NOMO-1 (cell line): ENCODE data around the gene ADAM19.
A peak's percentile ranks its signal among the peaks of the same experiment; 100 is the strongest.

Source experiments
- DNase-seq, 2 experiments: peaks; one replicate each; lab custom pipeline; 2025; ENCODE audit not compliant: unreplicated experiment in 2 of 2; lab: John Stamatoyannopoulos, UW

Gene ADAM19

GRCh38 chr5:157543825-157544622, 31.6 kb downstream of the ADAM19 start:
- DNase-seq: no peak

GRCh38 chr5:157542282-157543000, 33.1 kb downstream of the ADAM19 start:
- no peak for DNase-seq

GRCh38 chr5:157541447-157542118, 34.0 kb downstream of the ADAM19 start:
- DNase-seq: no peak

GRCh38 chr5:157540707-157541446, 34.7 kb downstream of the ADAM19 start:
- no peak for DNase-seq

GRCh38 chr5:157540124-157540523, 35.5 kb downstream of the ADAM19 start:
- DNase-seq: no peak

GRCh38 chr5:157539503-157540022, 36.0 kb downstream of the ADAM19 start:
- DNase-seq: no peak

- no peak for DNase-seq
These were observed 37.3 kb downstream of the ADAM19 start for GRCh38 chr5:157538311-157538710.

- no peak for DNase-seq
These were observed 40.3 kb downstream of the ADAM19 start for GRCh38 chr5:157535042-157535865.

DNA sequence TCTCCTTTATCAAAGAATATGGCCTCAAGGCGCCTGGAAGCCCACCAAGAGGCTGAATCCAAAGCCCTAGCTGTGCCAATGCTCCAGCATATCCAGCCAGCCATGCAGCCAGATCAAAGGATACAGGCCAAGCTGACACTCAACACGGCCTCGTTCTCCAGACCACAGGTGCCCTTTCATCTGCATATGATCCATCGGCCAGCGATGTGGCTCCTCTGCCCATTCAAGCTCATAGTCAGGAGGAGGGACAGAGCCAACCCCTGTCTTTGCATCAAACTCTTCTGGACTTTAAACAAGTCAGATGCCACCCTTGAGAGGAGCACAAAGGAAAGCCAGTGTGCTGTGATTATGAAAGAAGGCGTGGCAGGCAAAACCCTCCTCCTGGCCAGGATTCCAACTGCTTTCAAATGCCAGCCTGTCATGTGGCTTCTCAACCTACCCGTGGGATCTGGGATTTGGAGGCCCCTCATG, 42.5 kb downstream of the ADAM19 start:
- no peak for DNase-seq

DNA sequence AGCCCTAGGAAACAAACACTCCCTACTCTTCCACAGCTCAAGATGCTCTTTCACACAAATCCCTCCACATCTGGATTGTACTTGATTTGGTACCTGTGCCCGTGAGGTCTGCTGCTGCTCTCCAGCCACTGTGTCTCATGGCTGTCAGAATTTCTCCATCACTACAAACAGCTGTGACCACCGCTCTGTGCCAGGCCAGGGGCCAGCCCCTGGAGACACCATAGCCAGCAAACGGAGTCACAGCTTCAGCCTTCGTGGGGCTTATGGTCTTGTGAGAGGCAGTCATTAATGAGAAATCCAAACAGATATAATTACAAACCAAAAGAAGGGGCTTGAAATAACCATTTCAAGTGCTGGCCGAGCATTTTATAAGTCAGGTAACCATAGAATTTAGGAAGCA, 43.6 kb downstream of the ADAM19 start:
- DNase-seq: no peak

DNA sequence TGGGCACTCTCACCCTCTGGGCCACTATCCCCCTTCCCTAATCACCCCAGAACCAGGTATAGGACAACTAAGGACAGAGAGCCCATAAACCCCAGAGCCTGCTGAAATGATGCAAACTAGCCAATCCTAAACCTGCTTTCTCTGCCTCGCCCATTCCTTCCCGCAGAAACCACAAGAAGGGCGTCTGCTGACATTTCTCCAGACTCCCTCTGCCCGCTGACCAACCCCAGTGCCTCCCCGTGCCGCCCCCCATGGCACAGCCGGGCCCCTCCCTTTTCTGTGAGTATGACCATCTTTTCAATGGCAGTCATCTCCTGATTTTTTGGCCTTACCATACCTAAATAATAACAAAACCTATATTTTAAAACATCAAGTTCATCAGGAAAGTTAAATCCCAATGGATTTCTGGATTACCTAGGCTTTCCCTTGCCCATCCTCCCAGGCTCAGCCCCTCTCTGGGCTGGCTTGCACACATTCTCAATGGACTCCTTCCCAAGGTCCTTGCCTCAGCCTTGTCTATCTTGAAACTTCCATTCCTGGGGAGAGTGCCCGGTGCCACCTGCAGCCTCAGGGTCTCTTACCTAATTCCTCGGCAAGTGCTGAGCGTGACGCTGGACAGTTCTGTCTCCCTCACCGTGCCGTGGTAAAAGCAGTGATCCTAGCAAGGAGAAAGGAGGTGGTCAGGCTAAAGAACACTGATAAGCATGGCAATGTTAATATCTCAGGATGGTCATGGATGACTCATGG, 45.2 kb downstream of the ADAM19 start:
- peak; percentile 13 to 28 for DNase-seq

GRCh38 chr5:157529002-157529401, 46.6 kb downstream of the ADAM19 start:
- no peak for DNase-seq

DNA sequence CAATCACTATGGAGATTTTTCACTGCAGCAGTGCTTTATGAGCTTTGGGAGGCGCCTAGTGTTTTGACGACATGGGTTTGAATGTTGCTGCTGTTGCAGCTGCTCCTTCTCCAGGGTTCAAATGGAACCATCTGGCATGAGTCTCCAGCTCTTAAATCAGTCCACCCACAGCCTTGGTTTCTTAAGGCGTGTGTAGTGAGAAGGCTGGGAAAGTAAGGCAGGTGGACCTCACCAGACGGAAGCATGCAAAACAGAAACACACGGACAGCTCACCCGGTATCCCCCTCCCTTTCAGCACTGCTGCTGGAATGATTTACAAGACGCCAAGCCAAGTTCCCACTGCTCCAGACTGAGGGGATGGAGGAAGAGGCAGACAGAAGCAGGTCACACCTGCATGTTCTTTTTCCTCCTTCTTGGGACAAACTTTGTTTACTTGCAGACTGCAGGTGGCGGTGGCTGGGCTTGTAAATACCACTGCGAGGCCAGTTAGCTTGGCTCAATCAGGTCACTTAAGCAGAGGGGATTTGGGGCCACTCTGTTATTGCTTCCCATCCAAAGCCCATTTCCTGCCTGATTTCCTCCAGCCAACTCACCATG, 47.4 kb downstream of the ADAM19 start:
- DNase-seq: no peak

DNA sequence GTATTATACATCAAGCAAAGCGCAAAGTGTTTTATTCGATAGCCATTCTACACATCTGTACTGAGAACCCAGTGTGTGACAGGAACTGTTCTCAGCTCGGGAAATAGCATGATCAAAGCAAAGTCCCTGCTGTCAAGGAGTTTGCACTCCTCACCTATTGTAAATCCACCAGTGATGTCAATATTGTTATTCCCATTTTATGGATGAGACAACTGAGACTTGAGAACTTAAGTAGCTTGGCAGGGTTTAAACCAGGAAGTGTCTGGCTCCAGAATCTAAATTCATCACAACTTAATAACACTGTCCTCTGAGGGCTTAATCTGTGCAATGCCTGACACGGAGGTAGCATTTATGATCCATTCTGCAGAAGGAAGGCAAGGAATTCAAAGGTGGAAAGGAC, 50.7 kb downstream of the ADAM19 start:
- no peak for DNase-seq

GRCh38 chr5:157523976-157524375, 51.6 kb downstream of the ADAM19 start:
- DNase-seq: no peak

GRCh38 chr5:157521704-157522029, 53.9 kb downstream of the ADAM19 start:
- no peak for DNase-seq

DNA sequence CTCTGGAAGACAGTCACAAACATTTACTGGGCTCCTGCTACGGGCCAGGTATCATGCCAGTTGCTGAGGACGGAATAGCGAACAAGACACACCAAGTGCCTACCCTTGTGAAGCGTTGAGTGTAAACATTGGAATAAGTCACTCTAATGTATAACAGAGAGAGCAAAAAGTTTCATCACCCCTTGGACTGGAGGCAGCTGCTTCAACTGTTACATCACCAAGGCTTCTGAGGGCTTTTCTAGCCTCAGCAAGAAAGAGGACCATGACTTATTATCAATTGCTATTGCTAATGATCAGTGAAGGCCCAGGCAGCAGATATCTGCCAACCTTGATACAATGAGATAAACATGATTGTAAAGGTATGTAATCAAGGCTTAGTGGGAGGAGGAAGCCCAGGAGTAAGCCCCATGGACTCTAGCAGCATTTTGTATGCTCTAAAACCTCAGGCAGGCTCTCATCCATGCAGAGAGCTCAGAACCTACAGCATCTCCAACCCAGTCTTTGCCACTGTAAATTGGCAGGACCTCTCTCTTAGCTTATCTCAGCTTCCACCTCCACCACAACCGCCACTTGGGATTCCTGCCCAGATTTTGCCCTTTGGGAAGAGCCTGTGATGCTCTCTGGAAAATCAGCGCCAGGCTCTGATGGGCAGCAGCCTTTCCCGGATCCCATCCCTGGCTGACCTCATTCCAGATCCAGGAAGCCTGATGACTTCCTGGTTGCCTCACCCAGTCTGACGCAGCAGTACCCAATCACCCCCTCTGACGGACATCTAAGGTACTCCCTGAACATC, 54.5 kb downstream of the ADAM19 start:
- peak in 1 of 2 experiments; percentile 8 for DNase-seq
